SHP77 treated with DMSO at 0.1 percent for 48 hours (cell line): ENCODE measurements around the gene MRPS24.
A peak's percentile ranks its signal among the peaks of the same experiment; 100 is the strongest.
"Not testable (repeated sequence)": the region's sequence is repeated elsewhere in the genome, so short reads cannot be mapped to it uniquely, and the experiment has no call there.

Experiments used
- DNase-seq: peaks from one replicate; lab custom pipeline; 2025; lab: John Stamatoyannopoulos, UW

Gene MRPS24

DNA sequence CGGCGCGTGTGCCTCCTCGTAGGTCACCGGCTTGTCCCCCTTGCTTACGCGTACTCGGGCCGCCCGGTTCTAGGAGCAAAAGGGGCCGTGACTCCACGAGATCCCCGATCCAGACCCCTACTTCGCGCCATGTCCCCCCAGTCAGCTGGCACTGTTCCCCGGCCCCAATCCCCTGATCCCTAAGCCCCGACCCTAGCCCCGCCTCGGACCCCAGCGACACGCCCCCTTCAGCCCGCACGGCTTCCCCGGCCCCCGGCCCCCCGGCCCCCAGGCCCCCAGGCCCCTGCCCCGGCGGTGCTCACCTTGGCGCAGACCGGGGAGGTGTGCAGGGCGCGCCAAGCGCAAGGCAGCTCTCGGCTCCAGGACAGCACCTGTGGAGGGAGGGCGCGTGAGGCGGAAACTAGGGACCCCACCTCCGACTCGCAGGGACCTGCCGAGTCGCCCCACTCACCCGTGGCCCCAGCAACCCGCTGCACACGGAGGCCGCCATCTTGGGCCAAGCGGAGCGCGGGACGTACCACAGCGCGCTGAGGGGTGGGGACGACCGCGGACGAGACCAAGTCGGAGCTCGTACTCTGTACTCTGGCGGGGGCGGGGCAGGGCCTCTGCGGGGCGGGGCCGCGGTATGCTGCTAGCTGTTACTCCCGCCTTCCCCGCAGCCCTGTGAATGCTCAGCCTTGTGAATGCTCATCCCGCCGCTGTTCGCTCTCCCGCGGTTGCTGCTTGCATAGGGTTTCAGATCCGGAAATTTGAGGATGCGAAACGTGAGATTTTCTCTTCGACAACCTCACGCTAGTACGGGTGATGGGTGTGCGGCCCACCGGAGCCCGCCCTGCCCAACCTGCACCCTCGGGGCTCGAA is at the start of gene MRPS24:
Gene MRPS24, minus strand, starts transcription at position 512 of the 861 bp plus-strand sequence. Its CDS starts 22 bp downstream, at position 490.
- peak; percentile 91 for DNase-seq

GRCh38 chr7:43915907-43916306 is 46.6 kb upstream of the MRPS24 start:
- no peak for DNase-seq

GRCh38 chr7:43914795-43915194 is 45.5 kb upstream of the MRPS24 start:
- DNase-seq = no peak

- DNase-seq = no peak
Observed at GRCh38 chr7:43906331-43907010, 37.2 kb upstream of the MRPS24 start, which contains the start of gene URGCP. Gene URGCP, minus strand, starts transcription at chr7:43906596. Its CDS starts 21 bp downstream, at chr7:43906575.

- peak; percentile 7 for DNase-seq
Observed at GRCh38 chr7:43905956-43906330, 36.6 kb upstream of the MRPS24 start.

GRCh38 chr7:43905209-43905946 is 36.1 kb upstream of the MRPS24 start:
- DNase-seq = no peak

- no peak for DNase-seq
Observed at GRCh38 chr7:43904533-43905208, 35.4 kb upstream of the MRPS24 start.

- DNase-seq = no peak
Observed at GRCh38 chr7:43902542-43903054, 33.3 kb upstream of the MRPS24 start.

- not testable (repeated sequence) for DNase-seq
Observed at GRCh38 chr7:43898571-43898970, 29.3 kb upstream of the MRPS24 start.

GRCh38 chr7:43895847-43896415 is 26.6 kb upstream of the MRPS24 start:
- no peak for DNase-seq

- DNase-seq = no peak
Observed at GRCh38 chr7:43891069-43891955, 22.0 kb upstream of the MRPS24 start.

- DNase-seq = no peak
Observed at GRCh38 chr7:43890468-43890867, 21.2 kb upstream of the MRPS24 start.

DNA sequence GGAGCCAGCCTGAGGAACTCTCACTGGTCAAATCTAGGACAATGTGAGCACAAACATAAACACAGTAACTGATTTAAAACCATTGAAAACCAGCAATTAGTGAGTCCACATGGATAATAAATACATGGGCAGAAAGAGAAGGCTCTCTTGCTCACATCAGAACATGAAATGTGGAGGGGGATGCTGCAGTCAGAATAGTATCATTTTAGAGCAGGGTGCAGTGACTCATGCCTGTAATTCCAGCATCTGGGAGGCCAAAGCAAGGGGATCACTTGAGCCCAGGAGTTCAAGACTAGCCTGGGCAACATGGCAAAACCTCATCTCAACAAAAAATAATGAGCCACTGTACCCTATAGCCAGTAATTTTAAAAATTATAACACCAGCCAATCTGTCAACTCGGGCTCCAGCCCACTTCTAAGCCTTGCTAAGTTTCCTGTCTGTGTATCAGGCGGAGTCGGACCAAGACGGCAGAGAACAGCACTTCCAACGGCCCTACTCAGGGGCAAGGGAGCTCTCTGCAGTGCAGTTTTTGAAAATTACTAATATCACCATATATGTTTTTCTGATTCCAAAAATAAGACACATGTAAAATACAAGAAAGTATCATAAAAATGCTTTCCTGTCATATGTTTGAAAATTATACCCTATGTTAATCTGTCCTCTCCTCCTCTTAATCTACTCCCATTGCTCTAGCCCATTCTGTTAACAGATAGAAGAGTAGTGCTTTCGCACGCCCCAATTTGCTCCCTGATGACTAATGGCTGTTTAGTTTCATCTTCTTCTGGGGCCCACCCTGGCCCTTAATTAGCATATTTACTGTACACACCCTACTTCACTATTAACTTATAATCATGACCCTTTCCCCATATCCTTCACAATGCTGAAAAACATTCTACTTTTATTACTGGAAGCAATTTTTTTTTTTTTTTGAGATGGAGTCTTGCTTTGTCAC is 20.0 kb upstream of the MRPS24 start:
- DNase-seq = no peak

DNA sequence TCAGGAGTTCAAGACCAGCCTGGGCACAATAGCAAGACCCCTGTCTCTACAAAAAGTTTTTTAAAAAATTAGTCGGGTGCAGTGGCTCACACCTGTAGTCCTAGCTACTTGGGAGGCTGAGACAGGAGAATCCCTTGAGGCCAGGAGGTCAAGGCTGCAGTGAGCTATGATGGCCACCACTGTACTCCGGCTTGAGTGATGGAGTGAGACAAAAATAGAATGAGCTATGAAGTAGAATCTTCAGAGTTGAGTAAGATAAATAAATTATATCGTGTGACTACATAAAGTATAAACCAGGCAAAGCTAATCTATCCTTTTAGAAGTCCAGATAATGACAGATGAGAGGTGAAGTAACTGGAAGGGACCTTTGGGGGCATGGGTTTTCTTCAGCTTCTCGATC is 15.3 kb upstream of the MRPS24 start:
- DNase-seq = no peak

DNA sequence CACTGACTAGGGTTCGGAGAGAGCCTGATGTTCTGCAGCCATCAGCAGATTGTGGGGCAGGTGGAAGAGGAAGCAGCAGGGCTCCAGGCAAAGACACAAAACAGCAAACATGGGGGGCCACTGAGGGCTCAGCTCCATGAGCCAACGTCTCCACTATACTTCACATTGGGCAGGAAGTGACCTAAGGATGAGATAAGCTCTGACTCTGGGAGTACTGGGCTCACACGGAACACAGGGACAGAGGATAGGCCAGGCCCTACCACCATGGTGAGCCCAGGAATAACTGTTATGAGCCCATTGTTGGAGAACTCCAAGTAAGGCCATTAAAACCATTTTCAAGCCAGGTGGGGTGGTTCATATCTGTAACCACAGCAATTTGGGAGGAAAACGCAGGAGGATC is 14.9 kb upstream of the MRPS24 start:
- no peak for DNase-seq

DNA sequence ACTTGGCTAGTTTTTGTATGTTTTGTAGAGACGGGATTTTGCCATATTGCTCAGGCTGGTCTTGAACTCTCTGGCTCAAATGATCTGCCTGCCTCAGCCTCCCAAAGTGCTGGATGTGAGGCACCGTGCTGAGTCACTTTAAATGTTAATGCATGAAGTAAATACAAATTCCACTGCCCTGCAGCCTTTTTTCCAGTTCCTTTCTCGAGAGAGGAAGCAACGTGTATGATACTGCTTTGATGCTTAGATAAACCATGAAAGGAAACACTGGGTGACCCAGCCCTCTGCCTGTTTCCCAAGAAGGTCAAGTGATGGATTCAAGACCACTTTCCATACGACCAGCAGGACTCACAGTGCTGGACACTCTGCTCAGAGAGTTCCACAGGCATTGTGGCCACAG is 11.3 kb upstream of the MRPS24 start:
- no peak for DNase-seq

GRCh38 chr7:43879477-43879876 is 10.2 kb upstream of the MRPS24 start:
- DNase-seq = no peak

- DNase-seq = no peak
Observed at GRCh38 chr7:43878867-43879266, 9.6 kb upstream of the MRPS24 start.
